Measurements from ENCODE around the gene ASCC2. TPM values are rescaled to one million over a fixed set of nuclear protein-coding genes. Genes with fewer than 3 reads are reported as not detected.
"Not testable (repeated sequence)": the region's sequence is repeated elsewhere in the genome, so short reads cannot be mapped to it uniquely, and the experiment has no call there.

The ASCC2 gene
- total and polyA plus RNA-seq, 7 experiments from 2014 or later: 48.7 to 101 (median 90.5) TPM

DNA sequence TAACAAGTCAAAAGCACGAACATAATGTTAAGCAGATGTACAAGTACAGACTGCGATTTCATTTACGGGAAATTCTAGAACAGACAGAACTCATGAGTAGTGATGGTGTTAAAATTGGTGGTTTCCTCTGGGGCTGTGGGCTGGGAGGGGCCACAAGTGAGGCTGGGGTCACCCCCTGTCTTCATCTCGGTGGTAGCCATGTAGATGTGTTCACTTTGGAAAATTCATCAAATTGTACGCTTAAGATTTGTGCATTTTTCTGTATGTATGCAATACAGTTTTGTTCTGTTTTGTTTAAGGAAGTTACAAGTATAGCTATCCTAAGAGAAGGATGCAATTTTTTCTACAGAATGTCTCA, 504 bp upstream of the ASCC2 start:
- Mint-ChIP-seq H3K9me3 (peaks cover 0 to 1% (median 0%) of the 10 kb centered on the region in 11 donors), H3K4me1 (peaks cover 31 to 49% (median 40%) of the 10 kb centered on the region in 7 donors), H3K27me3 (no peaks in the 10 kb centered on the region), H3K4me3 (peak overlapping the region; percentile 89 to 99 (median 95)), H3K27ac (peak overlapping the region; percentile 94 to 99 (median 95)), H3K36me3 (peaks cover 3 to 14% (median 6%) of the 10 kb centered on the region in 5 donors)
- peaks cover 0 to 13% (median under 1%) of the 10 kb centered on the region in 3 experiments for H3K36me3 ChIP-seq (ENCODE audit: control insufficient read depth in 2 of 3, insufficient read depth in 3 of 3, low read length in 3 of 3)
- peak overlapping the region; percentile 98 for H3K4me3 ChIP-seq (ENCODE audit: low read length)
- H3K9me3 ChIP-seq (ENCODE audit: control insufficient read depth in 2 of 3, low read length in 3 of 3): no peaks in the 10 kb centered on the region
- DNase-seq (no peak), ATAC-seq (peak; percentile 29)
- ChIA-PET POLR2A (interaction anchor here (1.2 to 1.6 kb wide), 3 partner anchors 72 to 518 kb away, joined by 4 read pairs; partner anchors contain the start of genes CCDC157, SF3A1, UQCR10 and ZMAT5), CTCF (interaction anchor here (0.6 kb wide), 1 partner anchor 32 kb away, joined by 3 read pairs; no protein-coding TSS in a partner anchor)
- peaks cover 12 to 22% of the 10 kb centered on the region in 2 donors for H3K4me1 ChIP-seq (ENCODE audit: control insufficient read depth in 2 of 2, insufficient read depth in 2 of 2, low read length in 2 of 2)
- H3K27ac ChIP-seq (ENCODE audit: low read depth, low read length): peak overlapping the region; percentile 79
- H3K27me3 ChIP-seq (ENCODE audit: control insufficient read depth in 2 of 2, insufficient read depth in 2 of 2, low read length in 2 of 2): no peaks in the 10 kb centered on the region
- intact Hi-C loops (cut with micrococcal nuclease): loop anchor here (1.0 to 5.0 kb wide), 8 partner anchors 45 to 829 kb away; partner anchors contain the start of genes MTMR3 (in 2 of the 2), NF2 (in 2 of the 2), UQCR10 (in 2 of the 2) and ZMAT5 (in 2 of the 2)

DNA sequence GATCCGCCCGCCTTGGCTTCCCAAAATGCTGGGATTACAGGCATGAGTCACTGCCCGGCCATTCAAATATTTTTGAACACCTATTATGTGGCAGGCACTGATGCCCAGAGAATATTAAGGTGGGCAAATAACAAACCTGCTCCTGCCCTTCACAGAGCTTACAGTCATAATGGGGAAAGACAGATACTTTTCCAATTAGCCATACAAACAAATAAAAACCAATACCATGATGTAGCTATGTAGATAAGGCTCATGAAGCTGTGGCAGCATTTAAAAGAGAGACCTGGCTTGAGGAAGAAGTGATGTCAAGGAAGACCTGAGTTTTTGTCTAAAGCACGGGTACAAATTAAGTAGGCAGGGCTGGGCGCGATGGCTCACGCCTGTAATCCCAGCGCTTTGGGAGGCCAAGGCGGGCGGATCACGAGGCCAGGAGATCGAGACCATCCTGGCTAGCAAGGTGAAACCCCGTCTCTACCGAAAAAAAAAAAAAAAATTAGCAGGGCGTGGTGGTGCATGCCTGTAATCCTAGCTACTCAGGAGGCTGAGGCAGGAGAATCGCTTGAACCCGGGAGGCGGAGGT, 1.2 kb downstream of the ASCC2 start:
- not testable (repeated sequence) for H3K4me3 ChIP-seq (ENCODE audit: low read length)
- intact Hi-C loops (cut with micrococcal nuclease): loop anchor here in 1 of 2 donors (5.0 kb wide), 1 partner anchor 585 kb away; no protein-coding TSS in a partner anchor

DNA sequence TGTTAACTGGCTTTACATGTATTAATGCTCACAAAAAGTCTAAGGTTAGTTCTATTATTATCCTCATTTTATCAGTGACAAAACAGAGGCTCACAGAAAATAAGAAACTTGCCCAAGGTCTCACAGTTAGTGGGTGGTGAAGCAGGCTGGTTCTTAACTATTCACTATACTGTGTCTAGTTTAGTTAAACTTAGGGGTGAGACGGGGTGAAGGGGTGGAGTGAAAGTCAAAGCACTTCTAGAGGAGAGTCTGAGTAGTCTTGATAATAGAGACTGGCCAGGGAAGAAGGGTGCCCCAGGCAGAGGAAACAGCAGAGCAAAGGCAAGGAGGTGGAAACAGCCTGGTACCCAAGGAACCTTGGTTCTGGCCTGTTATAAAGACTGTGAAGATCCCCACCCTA, 4.0 kb downstream of the ASCC2 start:
- peaks cover 5 to 58% (median 21%) of the 10 kb centered on the region in 3 experiments for H3K36me3 ChIP-seq (ENCODE audit: control insufficient read depth in 2 of 3, insufficient read depth in 3 of 3, low read length in 3 of 3)
- H3K27ac ChIP-seq (ENCODE audit: low read depth, low read length): no peak overlapping the region
- H3K27ac Mint-ChIP-seq: peak overlapping the region in 3 of 9 donors; percentile 2 to 63 (median 59)
- ChIA-PET POLR2A (no interaction called here), CTCF (no interaction called here)
- no peak overlapping the region for H3K4me3 ChIP-seq (ENCODE audit: low read length)
- intact Hi-C loops (cut with micrococcal nuclease): no loop called here
- peaks cover 12 to 22% of the 10 kb centered on the region in 2 donors for H3K4me1 ChIP-seq (ENCODE audit: control insufficient read depth in 2 of 2, insufficient read depth in 2 of 2, low read length in 2 of 2)
- H3K4me1 Mint-ChIP-seq: peaks cover 38 to 70% (median 62%) of the 10 kb centered on the region in 7 donors
- H3K36me3 Mint-ChIP-seq: peaks cover 17 to 37% (median 24%) of the 10 kb centered on the region in 5 donors
- no peaks in the 10 kb centered on the region for H3K27me3 ChIP-seq (ENCODE audit: control insufficient read depth in 2 of 2, insufficient read depth in 2 of 2, low read length in 2 of 2)
- peaks cover 0 to under 1% (median 0%) of the 10 kb centered on the region in 11 donors for H3K9me3 Mint-ChIP-seq
- no peak for ATAC-seq
- H3K9me3 ChIP-seq (ENCODE audit: control insufficient read depth in 2 of 3, low read length in 3 of 3): no peaks in the 10 kb centered on the region
- H3K4me3 Mint-ChIP-seq: no peak overlapping the region
- no peaks in the 10 kb centered on the region for H3K27me3 Mint-ChIP-seq
- DNase-seq: no peak

More for the DNA sequence above, 1.2 kb downstream of the ASCC2 start:
- peak overlapping the region in 4 of 9 donors; percentile 8 to 95 (median 64) for H3K27ac Mint-ChIP-seq
- not testable (repeated sequence) for H3K9me3 Mint-ChIP-seq; H3K9me3 ChIP-seq (ENCODE audit: control insufficient read depth in 2 of 3, low read length in 3 of 3); H3K27me3 ChIP-seq (ENCODE audit: control insufficient read depth in 2 of 2, insufficient read depth in 2 of 2, low read length in 2 of 2); ATAC-seq; H3K27me3 Mint-ChIP-seq; DNase-seq; H3K27ac ChIP-seq (ENCODE audit: low read depth, low read length)
- peak overlapping the region; percentile 89 to 99 (median 95) for H3K4me3 Mint-ChIP-seq
- H3K4me1 ChIP-seq (ENCODE audit: control insufficient read depth in 2 of 2, insufficient read depth in 2 of 2, low read length in 2 of 2): peaks cover 12 to 22% of the 10 kb centered on the region in 2 donors
- peaks cover 8 to 17% (median 12%) of the 10 kb centered on the region in 5 donors for H3K36me3 Mint-ChIP-seq
- H3K36me3 ChIP-seq (ENCODE audit: control insufficient read depth in 2 of 3, insufficient read depth in 3 of 3, low read length in 3 of 3): peaks cover 3 to 30% (median 5%) of the 10 kb centered on the region in 3 experiments
- POLR2A ChIA-PET: interaction anchor here (0.7 to 1.5 kb wide), 5 partner anchors 8 to 283 kb away, joined by 3 to 7 read pairs (median 3); partner anchors contain the start of gene THOC5
- peaks cover 31 to 55% (median 51%) of the 10 kb centered on the region in 7 donors for H3K4me1 Mint-ChIP-seq
- CTCF ChIA-PET: interaction anchor here (0.7 to 1.2 kb wide), 2 partner anchors 55 to 154 kb away, joined by 3 read pairs; no protein-coding TSS in a partner anchor

DNA sequence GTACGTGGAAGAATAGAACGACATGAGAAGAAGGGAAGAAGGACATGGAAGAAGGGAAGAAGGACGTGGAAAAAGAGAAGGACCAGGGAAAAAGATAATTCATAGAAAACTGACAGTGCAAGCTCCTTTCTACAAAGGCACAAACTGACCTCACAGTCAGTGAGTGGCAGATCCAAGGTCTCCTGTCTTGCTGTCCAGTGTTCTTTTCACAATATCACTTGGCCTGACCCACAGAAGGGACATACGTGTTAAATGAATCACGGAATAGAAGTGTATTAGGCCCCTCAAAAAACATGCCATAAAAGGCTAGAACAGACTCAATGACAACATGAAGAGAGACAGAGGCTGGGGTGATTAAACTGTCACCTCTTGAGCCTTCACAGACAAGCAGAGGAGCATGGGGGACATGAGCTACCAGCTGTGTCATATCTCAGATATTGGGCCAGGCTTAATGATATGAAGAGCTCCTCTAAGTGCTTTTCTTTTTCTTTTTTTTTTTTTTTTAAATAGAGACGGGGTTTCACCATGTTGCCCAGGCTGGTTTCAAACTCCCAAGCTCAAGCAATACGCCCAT, 4.6 kb downstream of the ASCC2 start:
- Histone ChIP-seq H3K9me3 (ENCODE audit: control insufficient read depth in 2 of 3, low read length in 3 of 3) (no peaks in the 10 kb centered on the region), H3K4me3 (ENCODE audit: low read length) (no peak overlapping the region), H3K36me3 (ENCODE audit: control insufficient read depth in 2 of 3, insufficient read depth in 3 of 3, low read length in 3 of 3) (peaks cover 5 to 63% (median 21%) of the 10 kb centered on the region in 3 experiments), H3K27ac (ENCODE audit: low read depth, low read length) (no peak overlapping the region), H3K27me3 (ENCODE audit: control insufficient read depth in 2 of 2, insufficient read depth in 2 of 2, low read length in 2 of 2) (no peaks in the 10 kb centered on the region), H3K4me1 (ENCODE audit: control insufficient read depth in 2 of 2, insufficient read depth in 2 of 2, low read length in 2 of 2) (peaks cover 6 to 16% of the 10 kb centered on the region in 2 donors)
- no peaks in the 10 kb centered on the region for H3K27me3 Mint-ChIP-seq
- H3K36me3 Mint-ChIP-seq: peaks cover 17 to 39% (median 25%) of the 10 kb centered on the region in 5 donors
- ChIA-PET POLR2A (no interaction called here), CTCF (interaction anchor here (0.8 kb wide), 1 partner anchor 172 kb away, joined by 3 read pairs; no protein-coding TSS in a partner anchor)
- H3K9me3 Mint-ChIP-seq: no peaks in the 10 kb centered on the region
- DNase-seq: no peak
- intact Hi-C loops (cut with micrococcal nuclease): no loop called here
- peak overlapping the region in 1 of 9 donors; percentile 53 for H3K27ac Mint-ChIP-seq
- H3K4me3 Mint-ChIP-seq: peak overlapping the region in 2 of 10 donors; percentile 4 to 58
- no peak for ATAC-seq
- H3K4me1 Mint-ChIP-seq: peaks cover 33 to 67% (median 56%) of the 10 kb centered on the region in 7 donors

- no peak overlapping the region for H3K4me3 Mint-ChIP-seq
- H3K36me3 Mint-ChIP-seq: peaks cover 18 to 47% (median 28%) of the 10 kb centered on the region in 5 donors
- peaks cover 5 to 74% (median 25%) of the 10 kb centered on the region in 3 experiments for H3K36me3 ChIP-seq (ENCODE audit: control insufficient read depth in 2 of 3, insufficient read depth in 3 of 3, low read length in 3 of 3)
- peaks cover 32 to 56% (median 45%) of the 10 kb centered on the region in 7 donors for H3K4me1 Mint-ChIP-seq
- no peak overlapping the region for H3K27ac ChIP-seq (ENCODE audit: low read depth, low read length)
- ATAC-seq (no peak), DNase-seq (no peak)
- H3K4me3 ChIP-seq (ENCODE audit: low read length): no peak overlapping the region
- CTCF ChIA-PET: no interaction called here
- intact Hi-C loops (cut with micrococcal nuclease): no loop called here
- H3K9me3 ChIP-seq (ENCODE audit: control insufficient read depth in 2 of 3, low read length in 3 of 3): no peaks in the 10 kb centered on the region
- H3K4me1 ChIP-seq (ENCODE audit: control insufficient read depth in 2 of 2, insufficient read depth in 2 of 2, low read length in 2 of 2): peaks cover 0 to 9% of the 10 kb centered on the region in 2 donors
- H3K9me3 Mint-ChIP-seq: no peaks in the 10 kb centered on the region
- H3K27ac Mint-ChIP-seq: no peak overlapping the region
- H3K27me3 ChIP-seq (ENCODE audit: control insufficient read depth in 2 of 2, insufficient read depth in 2 of 2, low read length in 2 of 2): no peaks in the 10 kb centered on the region
- POLR2A ChIA-PET: interaction anchor here (1.0 kb wide), 1 partner anchor 50 kb away, joined by 4 read pairs; no protein-coding TSS in a partner anchor
- H3K27me3 Mint-ChIP-seq: no peaks in the 10 kb centered on the region
These were observed 6.1 kb downstream of the ASCC2 start for GRCh38 chr22:29831958-29832357.

GRCh38 chr22:29831186-29831921, 6.7 kb downstream of the ASCC2 start:
- peaks cover 18 to 47% (median 28%) of the 10 kb centered on the region in 5 donors for H3K36me3 Mint-ChIP-seq
- H3K27ac Mint-ChIP-seq: peak overlapping the region in 1 of 9 donors; percentile 89
- no peaks in the 10 kb centered on the region for H3K27me3 ChIP-seq (ENCODE audit: control insufficient read depth in 2 of 2, insufficient read depth in 2 of 2, low read length in 2 of 2)
- ATAC-seq: no peak
- peaks cover 0 to 4% of the 10 kb centered on the region in 2 donors for H3K4me1 ChIP-seq (ENCODE audit: control insufficient read depth in 2 of 2, insufficient read depth in 2 of 2, low read length in 2 of 2)
- H3K9me3 ChIP-seq (ENCODE audit: control insufficient read depth in 2 of 3, low read length in 3 of 3): no peaks in the 10 kb centered on the region
- no peak overlapping the region for H3K27ac ChIP-seq (ENCODE audit: low read depth, low read length)
- H3K4me3 ChIP-seq (ENCODE audit: low read length): no peak overlapping the region
- intact Hi-C loops (cut with micrococcal nuclease): no loop called here
- CTCF ChIA-PET: no interaction called here
- no peaks in the 10 kb centered on the region for H3K9me3 Mint-ChIP-seq
- H3K4me3 Mint-ChIP-seq: no peak overlapping the region
- POLR2A ChIA-PET: no interaction called here
- no peak for DNase-seq
- H3K27me3 Mint-ChIP-seq: no peaks in the 10 kb centered on the region
- H3K4me1 Mint-ChIP-seq: peaks cover 27 to 50% (median 39%) of the 10 kb centered on the region in 7 donors
- H3K36me3 ChIP-seq (ENCODE audit: control insufficient read depth in 2 of 3, insufficient read depth in 3 of 3, low read length in 3 of 3): peaks cover 5 to 74% (median 25%) of the 10 kb centered on the region in 3 experiments

Data from naive thymus-derived CD4-positive, alpha-beta T cell (primary cell).